Measurements from ENCODE around the gene EVA1B. TPM values are rescaled to one million over a fixed set of nuclear protein-coding genes. Genes with fewer than 3 reads are reported as not detected.
A peak's percentile ranks its signal among the peaks of the same experiment; 100 is the strongest.

The EVA1B gene
- total and polyA plus RNA-seq, 2 donors (not counting 1 experiment from before 2014, with no cell fraction given), result 0.67 to 2.9 TPM

GRCh38 chr1:36366091-36366661 lies 42.7 kb upstream of the EVA1B start:
- Histone ChIP-seq H3K4me2 (replicated peaks; ENCODE audit: low read depth, low read length, poor library complexity, severe bottlenecking) (peak overlapping the region; percentile 37), H4K20me1 (ENCODE audit: control insufficient read depth, insufficient read depth, low read length, poor library complexity, severe bottlenecking) (peaks cover 48% of the 10 kb centered on the region), H3K4me3 (ENCODE audit: control extremely low read depth in 1 of 5, extremely low read depth in 1 of 5, insufficient read depth in 1 of 5, low read depth in 2 of 5, low read length in 4 of 5) (no peak overlapping the region), H3K9ac (ENCODE audit: low read length) (no peak overlapping the region), H3K79me2 (ENCODE audit: control insufficient read depth, insufficient read depth, low read length) (peaks cover 94% of the 10 kb centered on the region), H3K9me3 (ENCODE audit: control extremely low read depth in 1 of 3, control insufficient read depth in 2 of 3, insufficient read depth in 1 of 3, low read length in 2 of 3) (no peaks in the 10 kb centered on the region), H3K36me3 (replicated peaks in 1 of 2; ENCODE audit: control extremely low read depth in 1 of 2, control insufficient read depth in 1 of 2, extremely low read depth in 1 of 2, insufficient read depth in 2 of 2, low read length in 1 of 2) (peaks cover 0 to 48% of the 10 kb centered on the region in 2 experiments), H2AFZ (ENCODE audit: insufficient read depth, low read depth, low read length, poor library complexity, severe bottlenecking) (no peak overlapping the region), H3K27ac (ENCODE audit: low read length in 2 of 2) (peak overlapping the region; percentile 56 to 71), H3K4me1 (ENCODE audit: control insufficient read depth in 2 of 2, insufficient read depth in 2 of 2, low read length in 2 of 2) (peaks cover 37 to 53% of the 10 kb centered on the region in 2 donors), H3K27me3 (replicated peaks in 1 of 4; ENCODE audit: control extremely low read depth in 1 of 4, control insufficient read depth in 3 of 4, insufficient read depth in 4 of 4, low read length in 3 of 4) (no peaks in the 10 kb centered on the region)
- DNase-seq (peak; percentile 69), ATAC-seq (ENCODE audit: low read depth) (peak; percentile 47)
- ChIA-PET POLR2A (interaction anchor here (0.6 to 1.1 kb wide), 3 partner anchors 16 to 57 kb away, joined by 3 read pairs; no protein-coding TSS in a partner anchor), CTCF (interaction anchor here (1.1 to 6.7 kb wide), 8 partner anchors 10 to 57 kb away, joined by 3 to 52 read pairs (median 5); partner anchors contain the start of gene LSM10)
- no peaks in the 10 kb centered on the region for H3K27me3 Mint-ChIP-seq
- H3K9me3 Mint-ChIP-seq (ENCODE audit: insufficient read depth), result no peaks in the 10 kb centered on the region
- no peak for TF ChIP-seq CTCF (IDR thresholded peaks at IDR 0.05)
- TF ChIP-seq EZH2 (IDR thresholded peaks at IDR 0.05; ENCODE audit: borderline replicate concordance, insufficient read depth, low read depth, low read length, poor library complexity, severe bottlenecking), result no peak
- peak overlapping the region; percentile 32 for H3K4me3 Mint-ChIP-seq
- H3K27ac Mint-ChIP-seq, result peak overlapping the region; percentile 84
- 65% methylated on average over 15 of the region's 18 CpGs for WGBS (ENCODE audit: insufficient coverage)
- peaks cover 50% of the 10 kb centered on the region for H3K4me1 Mint-ChIP-seq
- intact Hi-C loops (cut with micrococcal nuclease), result loop anchor here (5.0 kb wide), 2 partner anchors 44 to 59 kb away; partner anchors contain the start of genes EVA1B and SH3D21

- Histone ChIP-seq H3K4me1 (ENCODE audit: control insufficient read depth in 2 of 2, insufficient read depth in 2 of 2, low read length in 2 of 2) (peaks cover 29 to 50% of the 10 kb centered on the region in 2 donors), H3K27ac (ENCODE audit: low read length in 2 of 2) (peak overlapping the region; percentile 56 to 71), H3K4me3 (ENCODE audit: control extremely low read depth in 1 of 5, extremely low read depth in 1 of 5, insufficient read depth in 1 of 5, low read depth in 2 of 5, low read length in 4 of 5) (no peak overlapping the region), H3K27me3 (replicated peaks in 1 of 4; ENCODE audit: control extremely low read depth in 1 of 4, control insufficient read depth in 3 of 4, insufficient read depth in 4 of 4, low read length in 3 of 4) (no peaks in the 10 kb centered on the region), H2AFZ (ENCODE audit: insufficient read depth, low read depth, low read length, poor library complexity, severe bottlenecking) (no peak overlapping the region), H3K36me3 (replicated peaks in 1 of 2; ENCODE audit: control extremely low read depth in 1 of 2, control insufficient read depth in 1 of 2, extremely low read depth in 1 of 2, insufficient read depth in 2 of 2, low read length in 1 of 2) (peaks cover 1 to 53% of the 10 kb centered on the region in 2 experiments), H3K79me2 (ENCODE audit: control insufficient read depth, insufficient read depth, low read length) (peaks cover 93% of the 10 kb centered on the region), H3K9me3 (ENCODE audit: control extremely low read depth in 1 of 3, control insufficient read depth in 2 of 3, insufficient read depth in 1 of 3, low read length in 2 of 3) (no peaks in the 10 kb centered on the region), H4K20me1 (ENCODE audit: control insufficient read depth, insufficient read depth, low read length, poor library complexity, severe bottlenecking) (peaks cover 44% of the 10 kb centered on the region), H3K9ac (ENCODE audit: low read length) (no peak overlapping the region), H3K4me2 (replicated peaks; ENCODE audit: low read depth, low read length, poor library complexity, severe bottlenecking) (peak overlapping the region; percentile 37)
- Mint-ChIP-seq H3K4me3 (no peak overlapping the region), H3K9me3 (ENCODE audit: insufficient read depth) (no peaks in the 10 kb centered on the region), H3K27ac (peak overlapping the region; percentile 81), H3K27me3 (no peaks in the 10 kb centered on the region), H3K4me1 (peaks cover 47% of the 10 kb centered on the region)
- ChIA-PET CTCF (interaction anchor here (1.3 to 4.8 kb wide), 3 partner anchors 11 to 23 kb away, joined by 3 to 30 read pairs (median 6); no protein-coding TSS in a partner anchor), POLR2A (no interaction called here)
- intact Hi-C loops (cut with micrococcal nuclease), result loop anchor here (5.0 kb wide), 2 partner anchors 43 to 58 kb away; partner anchors contain the start of genes EVA1B and SH3D21
- TF ChIP-seq EZH2 (IDR thresholded peaks at IDR 0.05; ENCODE audit: borderline replicate concordance, insufficient read depth, low read depth, low read length, poor library complexity, severe bottlenecking), result no peak
- no peak for TF ChIP-seq CTCF (IDR thresholded peaks at IDR 0.05)
- DNase-seq (no peak), ATAC-seq (ENCODE audit: low read depth) (no peak)
- 33% methylated on average over 1 of the region's 1 CpG for WGBS (ENCODE audit: insufficient coverage)
Measured at GRCh38 chr1:36365381-36365780, 41.9 kb upstream of the EVA1B start.

Data from B cell (primary cell).